Natural killer cell (primary cell): ENCODE measurements around the gene SPOCD1. TPM values are rescaled to one million over a fixed set of nuclear protein-coding genes. Genes with fewer than 3 reads are reported as not detected.

Experiments used
- ATAC-seq, 3 donors: fragments of 150-1000 bp in 2 of 3; fragments of 200-7000 bp in 1 of 3; cut with Tn5 transposase; 1 replicate in 1 of 3; 2 replicates in 2 of 3; pipeline ENCODE4 v1.10.0; 2021; ENCODE audit warnings: mild to moderate bottlenecking in 2 of 3, moderate library complexity in 2 of 3
- DNase-seq, 2 donors: peaks; one replicate each; pipeline versions ENCODE4 v3.0.0 to v3.0.0-alpha.2; 2013 to 2021; ENCODE audit warnings: mixed read lengths in 1 of 2
- H3K27ac ChIP-seq: one replicate; pipeline ENCODE4 v1.5.1; 2013; ENCODE audit warnings: mild to moderate bottlenecking, low read length
- H3K27me3 ChIP-seq: one replicate; pipeline ENCODE4 v1.6.1; 2013; ENCODE audit warnings: low read length; ENCODE audit not compliant: control insufficient read depth, insufficient read depth
- H3K36me3 ChIP-seq: one replicate; pipeline ENCODE4 v1.6.1; 2013; ENCODE audit warnings: low read length; ENCODE audit not compliant: control insufficient read depth, insufficient read depth
- H3K4me1 ChIP-seq: one replicate; pipeline ENCODE4 v1.6.1; 2013; ENCODE audit warnings: low read length; ENCODE audit not compliant: control insufficient read depth, insufficient read depth
- H3K4me3 ChIP-seq: one replicate; pipeline ENCODE4 v1.5.1; 2013; ENCODE audit warnings: low read length
- H3K9me3 ChIP-seq: one replicate; pipeline ENCODE4 v1.6.1; 2013; ENCODE audit warnings: low read length; ENCODE audit not compliant: control insufficient read depth, insufficient read depth
- H3K27ac Mint-ChIP-seq, 2 donors: one replicate each; pipeline ENCODE4 v1.8.0; 2022; ENCODE audit warnings: mild to moderate bottlenecking in 2 of 2, mixed read lengths in 2 of 2, moderate library complexity in 1 of 2
- H3K27me3 Mint-ChIP-seq, 2 donors: one replicate each; pipeline ENCODE4 v1.8.0; 2022; ENCODE audit warnings: low read depth in 2 of 2, mixed read lengths in 2 of 2
- H3K36me3 Mint-ChIP-seq: one replicate; pipeline ENCODE4 v1.8.0; 2022; ENCODE audit warnings: mixed read lengths
- H3K4me1 Mint-ChIP-seq, 2 donors: one replicate each; pipeline ENCODE4 v1.8.0; 2022; ENCODE audit warnings: mixed read lengths in 2 of 2
- H3K4me3 Mint-ChIP-seq: one replicate; pipeline ENCODE4 v1.8.0; 2022; ENCODE audit warnings: mild to moderate bottlenecking, moderate library complexity, mixed read lengths
- H3K9me3 Mint-ChIP-seq, 2 donors: one replicate each; pipeline ENCODE4 v1.8.0; 2022; ENCODE audit warnings: mixed read lengths in 2 of 2
- CTCF ChIP-seq: fragments of 200-600 bp; IDR thresholded peaks from one replicate; pipeline ENCODE4 v1.8.0; 2022; ENCODE audit warnings: antibody characterized with exemption
- WGBS: methylation state at CpG from one replicate; pipeline ENCODE4 v1.1.7; 2013; ENCODE audit warnings: missing lambda C conversion rate; ENCODE audit not compliant: insufficient coverage; 5-methylcytosine and 5-hydroxymethylcytosine counted together
- intact Hi-C: fragments of 100-400 bp; cut with micrococcal nuclease; formaldehyde crosslinking; loops from one replicate; pipeline ENCODE4 v1.14.2; 2022
- total RNA-seq, 4 donors: library from RNA; stranded (reverse); fragments of 120-200 nt in 1 of 4; gene quantifications; one replicate each; pipeline versions ENCODE4 v1.2.3 to v1.2.4, GENCODE V29; 2013 to 2022

The SPOCD1 gene
- total RNA-seq, 3 donors from 2014 or later (not counting 1 experiment from before 2014, with no cell fraction given), result 0.54 to 0.68 TPM; not detected in 1

- whole genome bisulfite sequencing, result 80% methylated on average over 6 of the region's 6 CpGs
- Histone ChIP-seq H3K36me3 (no peaks in the 10 kb centered on the region), H3K27me3 (no peaks in the 10 kb centered on the region), H3K4me3 (no peak overlapping the region), H3K27ac (no peak overlapping the region), H3K4me1 (no peaks in the 10 kb centered on the region), H3K9me3 (no peaks in the 10 kb centered on the region)
- intact Hi-C loops, result no loop called here
- Mint-ChIP-seq H3K4me1 (peaks cover 4 to 9% of the 10 kb centered on the region in 2 donors), H3K36me3 (no peaks in the 10 kb centered on the region), H3K27me3 (peaks cover 0 to 9% of the 10 kb centered on the region in 2 donors), H3K27ac (no peak overlapping the region), H3K4me3 (no peak overlapping the region), H3K9me3 (no peaks in the 10 kb centered on the region)
- no peak for ATAC-seq
- TF ChIP-seq CTCF, result no peak
- no peak for DNase-seq
Measured at GRCh38 chr1:31805318-31805717, 10.5 kb downstream of the SPOCD1 start.

GRCh38 chr1:31804098-31804497, 11.7 kb downstream of the SPOCD1 start:
- Mint-ChIP-seq H3K36me3 (no peaks in the 10 kb centered on the region), H3K4me1 (peaks cover 4 to 9% of the 10 kb centered on the region in 2 donors), H3K27ac (no peak overlapping the region), H3K4me3 (no peak overlapping the region), H3K9me3 (no peaks in the 10 kb centered on the region), H3K27me3 (peaks cover 0 to 9% of the 10 kb centered on the region in 2 donors)
- TF ChIP-seq CTCF, result no peak
- no peaks in the 10 kb centered on the region for H3K36me3 ChIP-seq
- intact Hi-C loops, result no loop called here
- DNase-seq (no peak), ATAC-seq (no peak)
- no peaks in the 10 kb centered on the region for H3K9me3 ChIP-seq
- 60% methylated on average over 1 of the region's 1 CpG for WGBS
- H3K27ac ChIP-seq, result no peak overlapping the region
- H3K4me1 ChIP-seq, result no peaks in the 10 kb centered on the region
- H3K4me3 ChIP-seq, result no peak overlapping the region
- no peaks in the 10 kb centered on the region for H3K27me3 ChIP-seq

GRCh38 chr1:31803610-31804009, 12.2 kb downstream of the SPOCD1 start:
- H3K27ac Mint-ChIP-seq, result no peak overlapping the region
- no peak overlapping the region for H3K27ac ChIP-seq
- TF ChIP-seq CTCF, result no peak
- H3K36me3 Mint-ChIP-seq, result no peaks in the 10 kb centered on the region
- H3K4me3 Mint-ChIP-seq, result no peak overlapping the region
- no peaks in the 10 kb centered on the region for H3K9me3 Mint-ChIP-seq
- 91% methylated on average over 2 of the region's 2 CpGs for WGBS
- intact Hi-C loops, result no loop called here
- H3K4me1 ChIP-seq, result no peaks in the 10 kb centered on the region
- peaks cover 4 to 9% of the 10 kb centered on the region in 2 donors for H3K4me1 Mint-ChIP-seq
- no peaks in the 10 kb centered on the region for H3K9me3 ChIP-seq
- DNase-seq (no peak), ATAC-seq (no peak)
- peaks cover 0 to 9% of the 10 kb centered on the region in 2 donors for H3K27me3 Mint-ChIP-seq
- H3K27me3 ChIP-seq, result no peaks in the 10 kb centered on the region
- H3K36me3 ChIP-seq, result no peaks in the 10 kb centered on the region
- no peak overlapping the region for H3K4me3 ChIP-seq
